Calu3 (cell line): Measurements from ENCODE around the gene MPZL2. TPM values are rescaled to one million over a fixed set of nuclear protein-coding genes. Genes with fewer than 3 reads are reported as not detected.

Experiments used
- BruUV-seq: library from RNA; stranded (reverse); fragments of 400-500 nt; replicated peaks from 2 replicates; lab custom pipeline; 2021; lab: Mats Ljungman, UMichigan
- CTCF ChIA-PET: fragments of 300-600 bp; sonication (Branson Sonifier 250); formaldehyde crosslinking; loops from one replicate; lab custom pipeline; 2022; ENCODE audit warnings: antibody characterized with exemption; lab: Charles Lee
- DNase-seq: peaks from one replicate; pipeline ENCODE4 v3.0.0; 2022
- H3K27ac Mint-ChIP-seq: one replicate; pipeline ENCODE4 v1.8.0; 2022; ENCODE audit warnings: mixed read lengths; ENCODE audit not compliant: unreplicated experiment
- H3K27me3 Mint-ChIP-seq: one replicate; pipeline ENCODE4 v1.8.0; 2022; ENCODE audit warnings: mixed read lengths; ENCODE audit not compliant: unreplicated experiment
- H3K36me3 Mint-ChIP-seq: one replicate; pipeline ENCODE4 v1.8.0; 2022; ENCODE audit warnings: mild to moderate bottlenecking, moderate library complexity, mixed read lengths; ENCODE audit not compliant: insufficient read depth, unreplicated experiment
- H3K4me1 Mint-ChIP-seq: one replicate; pipeline ENCODE4 v1.8.0; 2022; ENCODE audit warnings: mild to moderate bottlenecking, low read depth, mixed read lengths; ENCODE audit not compliant: unreplicated experiment
- H3K4me3 Mint-ChIP-seq: one replicate; pipeline ENCODE4 v1.8.0; 2022; ENCODE audit warnings: mild to moderate bottlenecking, low read depth, moderate library complexity, mixed read lengths; ENCODE audit not compliant: unreplicated experiment
- H3K9me3 Mint-ChIP-seq: one replicate; pipeline ENCODE4 v1.8.0; 2022; ENCODE audit warnings: low read depth, mixed read lengths; ENCODE audit not compliant: unreplicated experiment
- CTCF ChIP-seq: fragments of 200-600 bp; IDR thresholded peaks from one replicate; pipeline ENCODE4 v1.8.0; 2022; ENCODE audit warnings: antibody characterized with exemption; ENCODE audit not compliant: unreplicated experiment
- intact Hi-C: fragments of 100-400 bp; cut with micrococcal nuclease; formaldehyde crosslinking; loops from one replicate; pipeline ENCODE4 v1.10.0; 2022; ENCODE audit not compliant: unreplicated experiment
- total RNA-seq: library from RNA; stranded (reverse); gene quantifications from 2 replicates; pipeline ENCODE4 v1.2.3, GENCODE V29; 2022

Gene MPZL2
- total RNA-seq, 1 experiment from 2014 or later = 69.6 TPM

DNA sequence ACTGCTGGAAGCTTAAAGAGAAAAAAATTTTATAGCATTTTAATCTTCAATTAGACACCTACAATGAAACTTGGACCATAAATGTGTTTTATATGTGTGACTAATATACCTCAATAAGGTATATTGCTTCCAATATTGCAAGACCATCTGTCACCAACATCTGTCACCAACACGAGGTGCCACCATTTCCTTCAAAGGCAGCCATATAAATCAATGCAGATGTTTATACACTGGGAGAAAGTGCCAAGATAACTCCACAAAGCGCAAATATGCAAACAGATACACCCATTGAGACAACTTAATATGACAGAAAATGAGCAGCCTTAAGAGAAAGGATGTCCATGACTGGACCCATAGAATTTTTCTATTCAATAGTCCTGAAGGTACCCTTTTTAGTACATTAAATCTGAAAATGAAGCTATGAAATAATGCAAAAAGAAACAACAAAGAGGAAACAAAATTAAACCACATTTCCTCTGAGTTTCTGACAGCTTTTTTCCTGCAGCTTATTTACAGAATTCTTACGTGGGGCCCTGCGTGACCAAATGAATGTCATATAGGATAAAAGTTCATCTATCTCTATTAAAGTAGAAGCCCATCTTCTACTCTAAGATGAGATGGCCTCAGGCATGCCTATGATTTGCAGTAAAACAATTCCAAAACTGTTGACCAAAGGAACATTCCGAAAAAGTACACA is 24.4 kb downstream of the MPZL2 start:
- H3K4me3 Mint-ChIP-seq = no peak overlapping the region
- no TSS peak for BruUV-seq
- DNase-seq = no peak
- H3K4me1 Mint-ChIP-seq = peaks cover 42% of the 10 kb centered on the region
- no peaks in the 10 kb centered on the region for H3K27me3 Mint-ChIP-seq
- CTCF ChIA-PET = no interaction called here
- H3K36me3 Mint-ChIP-seq = peaks cover 13% of the 10 kb centered on the region
- no peak overlapping the region for H3K27ac Mint-ChIP-seq
- intact Hi-C loops = loop anchor here (2.0 kb wide), 1 partner anchor 45 kb away; no protein-coding TSS in a partner anchor
- TF ChIP-seq CTCF = no peak
- no peaks in the 10 kb centered on the region for H3K9me3 Mint-ChIP-seq

DNA sequence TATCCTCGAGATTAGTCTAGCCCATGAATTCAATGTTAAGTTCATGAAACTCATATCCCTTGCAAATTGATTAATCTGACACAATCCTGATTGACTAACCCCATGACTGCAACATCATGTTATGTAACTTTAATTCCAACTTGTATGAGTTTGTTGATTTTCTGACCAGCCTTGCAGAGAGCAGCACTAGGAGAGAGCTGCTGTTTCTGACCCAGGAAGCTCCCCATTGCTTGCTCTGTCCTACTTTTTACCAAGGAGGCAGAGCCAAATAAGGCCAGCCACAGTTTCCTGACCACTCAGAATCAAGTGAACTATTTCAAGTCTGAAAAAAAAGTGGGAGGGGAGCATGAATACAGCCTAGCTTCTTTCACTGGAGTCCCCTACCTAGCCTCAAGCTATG is 25.2 kb downstream of the MPZL2 start:
- peaks cover 35% of the 10 kb centered on the region for H3K4me1 Mint-ChIP-seq
- H3K4me3 Mint-ChIP-seq = no peak overlapping the region
- BruUV-seq = no TSS peak
- H3K36me3 Mint-ChIP-seq = peaks cover 13% of the 10 kb centered on the region
- TF ChIP-seq CTCF = no peak
- H3K27me3 Mint-ChIP-seq = no peaks in the 10 kb centered on the region
- no peak overlapping the region for H3K27ac Mint-ChIP-seq
- CTCF ChIA-PET = no interaction called here
- intact Hi-C loops = no loop called here
- no peak for DNase-seq
- H3K9me3 Mint-ChIP-seq = no peaks in the 10 kb centered on the region

DNA sequence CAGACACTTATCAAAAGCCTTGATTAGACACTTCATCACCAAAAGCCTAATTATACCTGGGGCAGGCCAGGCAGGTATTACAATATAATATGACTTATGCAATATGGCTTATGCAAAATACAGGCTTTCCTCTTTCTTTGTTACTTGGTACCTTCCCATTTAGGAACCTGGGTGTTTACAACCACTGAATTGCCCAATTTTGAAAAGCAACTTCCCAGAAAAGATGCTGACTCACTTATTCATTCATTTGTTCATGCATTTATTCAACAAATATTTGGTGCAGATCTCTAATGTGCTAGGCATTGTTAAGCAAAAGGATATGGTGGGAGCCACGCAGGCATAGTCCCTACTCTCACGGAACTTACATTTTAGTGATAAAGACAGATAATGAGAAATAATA is 25.7 kb downstream of the MPZL2 start:
- peaks cover 30% of the 10 kb centered on the region for H3K4me1 Mint-ChIP-seq
- BruUV-seq = no TSS peak

GRCh38 chr11:118236170-118236569 is 27.9 kb downstream of the MPZL2 start:
- intact Hi-C loops = no loop called here
- no TSS peak for BruUV-seq
- no peak for DNase-seq
- no peak for TF ChIP-seq CTCF
- Mint-ChIP-seq H3K4me1 (peaks cover 8% of the 10 kb centered on the region), H3K4me3 (no peak overlapping the region), H3K27me3 (no peaks in the 10 kb centered on the region), H3K36me3 (no peaks in the 10 kb centered on the region), H3K9me3 (no peaks in the 10 kb centered on the region), H3K27ac (no peak overlapping the region)
- CTCF ChIA-PET = interaction anchor here (0.9 kb wide), 1 partner anchor 10 kb away, joined by 3 read pairs; no protein-coding TSS in a partner anchor

More for the DNA sequence above, 25.7 kb downstream of the MPZL2 start:
- TF ChIP-seq CTCF = no peak
- intact Hi-C loops = no loop called here
- CTCF ChIA-PET = no interaction called here
- Mint-ChIP-seq H3K36me3 (peaks cover 13% of the 10 kb centered on the region), H3K4me3 (no peak overlapping the region), H3K27ac (no peak overlapping the region), H3K27me3 (no peaks in the 10 kb centered on the region), H3K9me3 (no peaks in the 10 kb centered on the region)
- DNase-seq = no peak
